ENCODE results near the gene NCF4. TPM values are rescaled to one million over a fixed set of nuclear protein-coding genes. Genes with fewer than 3 reads are reported as not detected.

NCF4 gene
- total RNA-seq, 1 donor from 2014 or later: not detected

- H3K27me3 ChIP-seq (ENCODE audit: control insufficient read depth, insufficient read depth, low read length): no peaks in the 10 kb centered on the region
- DNase-seq (ENCODE audit: low read depth): no peak
- TF ChIP-seq CTCF (IDR thresholded peaks at IDR 0.05; ENCODE audit: insufficient read depth, low read length, poor library complexity, severe bottlenecking): no peak
- no peak overlapping the region for H3K4me3 ChIP-seq (ENCODE audit: low read depth, low read length)
- no peaks in the 10 kb centered on the region for H3K36me3 ChIP-seq (ENCODE audit: control insufficient read depth, insufficient read depth, low read length)
Observed at GRCh38 chr22:36904260-36904880, 43.6 kb downstream of the NCF4 start.

GRCh38 chr22:36907253-36908195 is 46.7 kb downstream of the NCF4 start:
- H3K27me3 ChIP-seq (ENCODE audit: control insufficient read depth, insufficient read depth, low read length): no peaks in the 10 kb centered on the region
- no peak for DNase-seq (ENCODE audit: low read depth)
- no peak overlapping the region for H3K4me3 ChIP-seq (ENCODE audit: low read depth, low read length)
- H3K36me3 ChIP-seq (ENCODE audit: control insufficient read depth, insufficient read depth, low read length): no peaks in the 10 kb centered on the region
- no peak for TF ChIP-seq CTCF (IDR thresholded peaks at IDR 0.05; ENCODE audit: insufficient read depth, low read length, poor library complexity, severe bottlenecking)

GRCh38 chr22:36910461-36910860 is 49.7 kb downstream of the NCF4 start:
- no peak for DNase-seq (ENCODE audit: low read depth)
- no peak for TF ChIP-seq CTCF (IDR thresholded peaks at IDR 0.05; ENCODE audit: insufficient read depth, low read length, poor library complexity, severe bottlenecking)
- peaks cover 3% of the 10 kb centered on the region for H3K27me3 ChIP-seq (ENCODE audit: control insufficient read depth, insufficient read depth, low read length)
- no peak overlapping the region for H3K4me3 ChIP-seq (ENCODE audit: low read depth, low read length)
- no peaks in the 10 kb centered on the region for H3K36me3 ChIP-seq (ENCODE audit: control insufficient read depth, insufficient read depth, low read length)

GRCh38 chr22:36911887-36912661 is 51.3 kb downstream of the NCF4 start:
- Histone ChIP-seq H3K27me3 (ENCODE audit: control insufficient read depth, insufficient read depth, low read length) (peaks cover 3% of the 10 kb centered on the region), H3K4me3 (ENCODE audit: low read depth, low read length) (no peak overlapping the region), H3K36me3 (ENCODE audit: control insufficient read depth, insufficient read depth, low read length) (no peaks in the 10 kb centered on the region)
- no peak for TF ChIP-seq CTCF (IDR thresholded peaks at IDR 0.05; ENCODE audit: insufficient read depth, low read length, poor library complexity, severe bottlenecking)
- no peak for DNase-seq (ENCODE audit: low read depth)

- Histone ChIP-seq H3K27me3 (ENCODE audit: control insufficient read depth, insufficient read depth, low read length) (peaks cover 3% of the 10 kb centered on the region), H3K4me3 (ENCODE audit: low read depth, low read length) (no peak overlapping the region), H3K36me3 (ENCODE audit: control insufficient read depth, insufficient read depth, low read length) (no peaks in the 10 kb centered on the region)
- DNase-seq (ENCODE audit: low read depth): no peak
- TF ChIP-seq CTCF (IDR thresholded peaks at IDR 0.05; ENCODE audit: insufficient read depth, low read length, poor library complexity, severe bottlenecking): no peak
Observed at GRCh38 chr22:36912694-36913426, 52.1 kb downstream of the NCF4 start.

Data from kidney epithelial cell (primary cell).